Activated CD8-positive, alpha-beta memory T cell treated with anti-CD3 and anti-CD28 coated beads, Interleukin-2, amount 50 U/mL, for 4 hours (primary cell): ENCODE results near the gene IRX2.

Experiments used
- DNase-seq: peaks from one replicate; pipeline ENCODE4 v3.0.0-alpha.2; 2020

Gene IRX2

DNA sequence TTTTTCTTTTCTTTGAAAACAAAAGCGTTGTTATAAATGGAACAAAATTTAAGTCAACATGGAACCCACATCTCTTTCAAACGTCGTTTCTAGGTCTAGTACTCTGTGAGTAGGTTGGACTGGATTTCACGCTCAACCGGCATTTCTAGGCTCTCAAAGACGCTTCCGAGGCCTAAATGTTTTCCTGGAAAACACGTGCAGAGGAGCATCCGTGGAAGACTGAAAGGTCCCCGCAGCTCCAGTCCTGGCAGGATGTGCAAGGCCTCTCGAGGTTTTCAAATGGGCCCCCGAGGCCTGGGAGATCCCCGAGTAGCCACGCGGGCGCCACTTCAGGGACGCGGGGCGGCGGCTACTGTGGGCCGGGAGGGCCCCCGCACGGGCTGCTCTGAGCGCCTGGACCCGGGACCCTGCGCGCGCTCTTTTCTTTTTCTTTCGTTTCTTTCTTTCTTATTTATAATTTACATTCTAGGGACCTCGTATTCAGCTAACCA lies 4.2 kb upstream of the IRX2 start:
- DNase-seq = no peak

DNA sequence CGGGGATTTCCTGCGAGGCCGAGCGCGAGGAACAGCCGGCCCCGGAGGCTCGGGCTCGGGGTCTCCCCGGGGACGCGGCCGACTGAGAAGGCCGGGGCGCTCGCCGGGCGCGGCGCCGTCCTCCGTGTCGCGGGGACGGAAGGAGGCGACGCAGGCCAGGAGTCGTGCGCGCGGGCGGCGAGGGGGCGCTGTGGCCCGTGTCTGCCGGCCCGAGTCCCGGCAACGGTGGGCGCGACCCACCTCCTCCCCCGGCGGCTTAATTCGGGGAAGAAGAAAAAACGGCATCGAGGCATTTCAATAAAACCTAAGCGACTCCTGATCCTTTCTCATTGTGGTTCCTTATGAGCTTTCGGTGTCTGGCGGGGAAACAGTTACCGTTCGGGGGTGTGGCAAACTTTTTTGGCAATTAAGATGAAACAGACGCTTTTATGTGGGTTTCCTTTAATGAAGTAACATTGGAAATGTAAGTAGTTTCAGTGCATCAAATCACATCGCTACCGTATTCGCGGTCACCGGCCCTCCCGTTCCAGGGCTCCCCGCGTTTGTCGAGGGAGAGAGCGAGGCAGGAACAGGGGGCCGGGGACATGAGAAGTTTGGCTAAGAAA lies 3.7 kb upstream of the IRX2 start:
- no peak for DNase-seq

DNA sequence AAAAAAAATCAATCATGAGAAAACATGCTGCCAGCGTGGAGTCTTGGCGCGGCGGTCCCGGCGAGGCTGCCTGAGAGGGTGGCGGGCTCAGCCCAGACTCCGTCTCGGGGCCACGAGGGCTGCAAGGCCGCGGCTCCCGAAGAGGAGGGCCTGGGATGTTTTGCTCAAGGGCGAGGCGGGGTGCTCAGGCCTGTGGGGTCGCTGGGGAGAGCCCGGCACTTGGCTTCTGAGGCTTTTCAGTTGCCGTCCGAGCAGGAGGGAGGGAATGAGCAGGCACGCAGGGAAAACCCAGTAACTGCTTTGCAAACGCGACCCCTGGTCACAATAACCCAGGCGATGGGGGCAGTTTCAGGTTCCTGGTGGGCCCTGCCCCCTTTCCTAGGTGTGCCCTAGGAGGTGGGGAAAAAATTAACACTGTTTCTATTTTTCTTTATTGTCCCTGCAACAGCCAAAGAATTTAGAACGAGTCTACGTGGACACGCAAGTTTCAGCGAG lies 3.2 kb upstream of the IRX2 start:
- no peak for DNase-seq

DNA sequence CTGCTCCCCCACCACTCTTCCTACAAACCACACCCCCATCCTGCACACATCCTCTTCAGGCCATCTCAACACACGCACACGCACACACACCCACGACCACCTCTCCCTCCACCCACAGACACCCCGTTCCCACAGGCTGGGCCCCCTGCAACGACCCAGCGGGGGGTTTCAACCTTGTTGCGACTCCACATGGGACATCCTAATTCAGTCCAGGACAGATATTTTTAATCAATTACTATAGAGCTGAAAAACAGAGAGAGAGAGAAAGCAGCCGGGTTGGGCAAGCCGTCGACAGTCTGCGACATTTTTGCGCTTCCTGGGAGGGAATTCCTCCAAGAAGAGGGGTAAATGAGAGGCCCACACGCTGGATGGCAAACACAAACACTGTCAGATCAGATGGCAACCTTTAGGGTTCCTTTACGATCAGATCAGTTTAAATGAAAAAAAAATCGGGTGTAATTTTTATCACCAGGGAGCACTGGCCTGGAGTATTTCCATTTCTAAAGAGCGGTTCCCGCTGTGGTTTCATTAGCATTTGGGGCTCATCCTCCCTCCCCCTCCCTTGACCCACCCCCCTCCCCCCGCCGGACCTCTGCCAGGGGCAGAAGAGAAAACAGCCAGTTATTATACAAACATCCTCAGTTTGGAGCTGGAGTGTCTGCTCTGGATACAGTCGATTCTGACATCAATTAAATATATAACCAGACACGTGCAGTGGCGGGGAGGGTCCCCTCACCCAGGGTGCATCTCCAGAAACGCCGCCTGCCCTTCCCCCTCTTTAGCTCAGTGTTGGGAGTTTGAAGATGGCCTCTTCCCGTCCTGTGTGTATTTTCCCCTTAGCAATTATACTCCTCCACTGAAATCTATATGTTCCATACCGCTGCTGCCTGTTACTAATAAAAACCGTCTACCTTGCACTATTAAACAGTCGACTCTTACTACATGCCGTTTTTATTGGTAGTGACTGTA lies 2.3 kb upstream of the IRX2 start:
- DNase-seq = no peak

DNA sequence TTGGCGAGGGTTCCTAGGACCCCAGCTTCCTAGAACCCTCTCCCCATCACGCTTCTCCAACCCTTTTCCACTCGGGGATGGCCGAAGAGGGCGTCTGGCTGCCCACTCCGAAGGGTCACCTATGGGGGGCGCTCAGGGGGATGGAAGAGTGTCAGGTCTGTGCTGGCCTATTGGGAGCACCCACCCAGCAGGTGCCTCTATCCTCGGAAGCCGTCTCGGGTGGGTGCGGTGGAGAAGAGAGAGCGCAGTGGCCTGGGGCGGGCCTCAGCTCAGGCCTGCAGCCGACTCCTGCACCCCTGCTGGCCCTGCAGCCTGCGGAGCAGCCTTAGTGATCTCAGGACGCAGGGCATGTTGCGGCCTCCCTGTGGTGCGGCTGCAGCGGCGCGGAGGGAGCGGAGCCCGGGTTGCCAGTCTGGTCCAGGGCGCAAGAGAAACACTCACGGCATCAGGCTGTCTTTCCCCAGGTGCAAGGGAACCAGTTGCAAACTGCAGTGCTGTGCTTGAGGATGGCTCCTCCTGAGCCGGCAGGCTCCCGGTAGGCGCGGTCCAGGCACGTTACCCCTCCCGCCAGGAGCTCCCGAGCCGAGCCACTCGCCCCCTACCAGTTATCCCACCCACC lies 1.5 kb upstream of the IRX2 start:
- DNase-seq = no peak

DNA sequence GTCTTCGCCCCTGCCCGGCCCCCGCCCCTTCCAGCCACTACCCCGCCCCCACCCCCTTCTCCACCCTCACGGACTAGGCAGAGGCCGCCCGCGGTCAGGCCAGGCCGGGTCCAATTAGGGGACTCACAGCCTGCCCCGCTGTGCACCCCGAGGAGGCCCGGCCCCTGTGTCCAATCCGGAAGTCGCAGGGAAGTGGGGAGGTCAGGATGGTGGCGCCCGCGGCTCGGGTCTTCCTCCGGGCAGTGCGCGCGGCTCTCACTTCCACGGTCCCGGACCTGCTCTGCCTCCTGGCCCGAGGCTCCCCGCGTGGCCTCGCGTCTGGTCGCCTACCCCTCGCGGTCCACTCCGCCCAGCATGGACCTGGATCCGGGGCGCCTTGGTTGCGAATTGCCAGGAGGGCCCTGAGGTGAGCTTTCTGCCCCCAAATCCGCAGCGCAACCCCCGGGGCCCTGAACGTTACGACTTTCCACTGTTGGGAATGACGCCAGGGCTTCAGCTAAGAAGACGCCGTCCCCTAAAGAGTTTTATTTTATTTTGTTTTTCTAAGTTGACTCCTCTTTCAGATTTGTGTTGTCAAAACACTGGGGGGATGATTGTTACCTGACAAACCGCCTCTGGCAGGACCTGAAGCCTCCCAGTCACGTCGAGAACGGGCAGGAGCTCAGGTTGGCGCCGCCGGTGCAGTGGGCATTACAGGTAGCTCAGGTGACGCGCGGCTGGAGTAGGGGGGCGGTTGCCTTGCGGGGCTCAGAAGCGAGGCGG lies 763 bp upstream of the IRX2 start:
- no peak for DNase-seq

DNA sequence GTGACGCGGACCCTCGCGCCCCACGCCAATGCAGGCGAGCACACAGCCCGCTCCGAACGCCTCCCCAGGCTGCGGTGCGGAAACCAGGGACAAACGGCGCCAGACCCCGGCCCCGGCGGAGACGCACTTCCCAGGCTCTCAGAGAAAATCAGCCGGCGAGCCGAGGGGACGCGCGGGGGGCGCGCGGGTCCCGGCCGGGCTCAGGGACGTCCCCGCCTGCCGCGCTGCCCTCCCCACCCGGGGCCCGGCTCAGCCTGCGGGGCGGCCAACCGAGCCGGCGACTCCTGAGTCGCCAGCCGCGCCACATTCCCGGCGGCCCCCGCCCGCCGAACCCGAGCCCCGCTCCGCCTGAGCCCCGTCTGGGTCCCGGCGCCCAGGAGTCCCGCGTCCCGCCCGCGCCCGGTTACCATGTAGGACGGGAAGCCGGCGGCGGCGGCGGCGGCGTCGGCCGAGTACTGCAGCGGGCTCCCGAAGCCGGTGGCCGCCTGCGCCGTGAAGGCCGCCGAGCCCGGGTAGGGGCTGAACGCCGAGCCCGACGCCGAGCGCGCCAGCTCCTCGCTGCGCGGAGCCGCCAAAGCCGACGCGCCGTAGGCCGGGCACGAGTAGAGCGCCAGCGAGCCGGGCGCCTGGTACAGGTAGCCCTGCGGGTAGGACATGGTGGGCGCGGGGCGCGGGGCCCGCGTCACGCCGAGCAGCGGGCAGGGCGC lies 566 bp downstream of the IRX2 start:
- no peak for DNase-seq

DNA sequence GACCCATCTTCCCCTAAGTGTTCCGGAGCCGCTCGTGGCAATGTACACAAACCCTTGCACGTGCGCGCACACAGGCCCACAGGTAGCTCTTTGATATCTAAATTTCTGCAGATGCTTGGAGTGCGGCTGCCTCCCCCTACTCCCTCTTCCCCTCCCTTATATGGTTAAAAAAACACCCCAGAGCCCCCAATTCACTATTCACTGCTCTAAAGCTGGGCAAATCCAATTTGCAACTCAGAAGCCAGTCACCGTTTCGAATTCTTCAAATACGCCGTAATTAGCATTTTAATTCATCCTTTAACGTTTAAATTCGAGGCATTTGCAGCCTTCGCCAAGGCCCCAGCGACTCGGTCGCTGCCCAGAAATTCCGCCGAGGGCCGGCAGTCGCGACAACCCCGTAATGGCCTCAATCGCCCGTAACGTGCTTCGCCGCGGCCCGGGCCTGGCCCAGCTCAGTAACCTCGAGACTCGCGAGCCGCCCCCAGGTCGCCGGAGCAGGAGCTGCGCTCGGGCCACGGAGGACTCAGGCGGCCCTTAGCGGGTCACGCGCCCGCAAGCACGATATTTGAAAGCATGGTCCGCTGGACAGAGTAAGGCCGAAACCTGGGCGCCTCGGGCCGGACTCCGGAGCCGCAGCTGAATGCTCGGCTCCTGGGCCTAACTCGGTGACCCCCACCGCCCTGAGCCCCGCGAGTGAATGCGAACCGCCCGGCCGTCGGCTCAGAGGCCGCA lies 1.3 kb downstream of the IRX2 start:
- no peak for DNase-seq

DNA sequence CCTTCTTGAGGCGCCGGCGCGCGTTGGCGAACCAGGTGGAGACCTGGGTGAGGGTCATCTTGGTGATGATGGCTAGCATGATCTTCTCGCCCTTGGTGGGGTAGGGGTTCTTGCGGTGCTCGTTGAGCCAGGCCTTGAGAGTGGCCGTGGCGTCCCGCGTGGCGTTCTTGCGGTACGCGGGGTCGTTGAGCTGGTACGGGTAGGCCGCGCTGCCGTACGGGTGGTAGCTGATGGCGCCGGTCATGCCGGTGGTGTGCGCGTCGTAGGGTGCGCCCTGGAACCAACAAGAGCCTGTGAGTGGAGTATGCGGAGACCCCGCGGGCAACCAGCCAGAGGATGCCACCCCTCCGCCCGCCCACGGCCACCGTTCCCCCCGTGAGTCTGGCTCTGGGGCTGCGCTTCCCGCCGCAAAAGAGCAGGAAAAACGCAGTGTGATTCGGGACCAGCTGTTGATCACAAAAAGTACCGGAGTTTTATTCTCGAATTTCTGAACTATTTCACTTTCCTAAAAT lies 1.9 kb downstream of the IRX2 start:
- DNase-seq = no peak

DNA sequence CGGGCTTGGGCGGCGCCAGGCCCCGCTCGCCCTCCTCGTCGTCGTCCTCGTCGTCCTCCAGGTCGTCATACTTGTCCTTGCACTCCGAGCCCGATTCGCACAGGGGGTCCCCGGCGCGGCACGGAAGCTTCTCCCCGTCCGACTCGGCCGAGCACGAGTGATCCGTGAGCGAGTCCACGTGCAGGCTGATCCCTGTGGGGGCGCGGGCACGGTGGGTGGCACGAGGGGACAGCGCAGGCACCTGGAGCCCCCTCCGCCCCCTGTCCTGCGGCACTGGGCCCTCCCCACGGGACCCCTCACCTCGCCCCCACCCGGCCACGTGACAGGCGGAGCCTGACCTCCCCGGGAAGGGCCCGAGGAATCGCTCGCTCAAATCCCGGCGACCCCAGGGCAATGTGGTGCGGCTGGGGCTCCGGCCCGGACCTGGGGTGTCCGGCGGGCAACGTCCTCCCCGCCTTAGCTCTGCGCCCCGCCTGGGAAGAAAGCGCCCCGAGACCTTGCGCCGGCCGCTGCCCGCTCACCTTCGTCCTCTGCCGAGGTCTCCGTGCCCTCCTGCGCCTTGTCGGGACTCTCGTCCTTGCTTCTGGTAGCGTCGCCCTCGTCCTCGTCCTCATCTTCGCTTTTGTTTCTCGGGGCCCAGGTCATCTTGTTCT lies 2.5 kb downstream of the IRX2 start:
- no peak for DNase-seq

DNA sequence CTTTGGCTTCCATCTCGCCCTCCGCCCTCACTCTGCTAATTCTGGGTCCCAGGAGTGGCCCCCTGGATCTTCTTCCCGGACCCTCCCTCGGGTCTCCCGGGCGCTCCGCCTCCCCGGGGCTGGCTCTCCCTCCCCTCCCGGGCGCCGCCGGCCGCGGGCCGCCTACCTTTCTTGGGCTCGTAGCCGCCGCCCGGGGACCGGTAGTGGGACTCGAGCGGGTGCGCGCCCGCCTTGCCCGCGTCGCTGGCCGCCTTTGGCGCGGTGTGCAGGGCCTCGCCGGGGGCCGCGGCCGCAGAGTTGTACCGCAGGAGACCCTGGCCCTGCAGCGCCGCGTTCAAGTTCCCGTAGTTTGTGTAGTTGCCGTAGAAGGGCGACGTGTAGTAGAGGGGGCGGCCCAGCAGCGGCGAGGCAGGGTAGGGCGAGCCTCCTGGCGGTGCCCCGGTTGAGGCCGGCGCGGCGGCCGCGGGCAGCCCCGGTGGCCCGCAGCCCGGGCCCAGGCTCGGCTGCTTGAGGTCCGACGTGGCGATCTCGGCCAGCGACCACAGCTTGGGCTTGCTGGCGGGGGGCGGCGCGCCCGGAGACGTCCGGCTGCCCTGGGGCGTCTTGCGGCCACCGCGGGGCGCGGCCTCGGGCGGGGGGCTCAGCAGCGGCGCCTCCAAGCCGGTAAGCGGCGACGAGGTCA lies 3.2 kb downstream of the IRX2 start:
- no peak for DNase-seq

DNA sequence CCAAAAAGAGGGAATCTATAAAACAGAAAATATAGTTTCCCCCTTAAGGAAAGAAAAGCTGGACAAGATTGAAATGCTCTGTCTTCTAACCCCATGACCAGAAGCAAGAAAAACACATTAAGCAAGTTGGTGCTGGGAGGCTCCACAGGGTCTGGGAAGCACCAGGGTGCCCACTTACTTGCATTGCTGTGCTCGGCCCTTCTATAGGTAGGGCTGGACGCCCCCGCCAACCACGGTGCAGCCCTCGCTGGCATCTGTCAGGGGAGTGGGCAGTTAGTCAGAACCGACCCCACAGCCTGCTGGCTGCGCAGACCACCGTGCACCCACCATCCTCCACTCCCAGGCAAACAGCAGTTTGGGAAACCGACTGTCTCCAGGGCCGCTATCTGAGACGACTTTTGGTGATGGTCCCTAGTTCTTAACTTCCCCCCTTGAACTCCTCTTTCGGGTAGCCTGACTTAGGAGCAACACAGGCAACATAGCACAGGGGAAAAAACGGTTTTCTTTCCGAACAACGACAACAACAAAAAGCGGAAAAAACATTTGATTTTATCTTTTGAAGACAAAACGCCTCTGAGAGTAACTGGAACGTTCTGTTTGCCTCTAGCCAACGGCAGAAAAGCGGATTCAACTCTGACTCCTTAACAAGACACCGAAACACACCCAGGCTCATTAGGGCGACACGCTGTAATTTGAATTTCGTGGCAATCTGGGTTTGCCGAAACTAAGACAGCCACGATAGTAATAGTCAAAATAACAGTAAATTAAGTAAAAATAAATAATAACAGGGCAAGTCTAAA lies 3.9 kb downstream of the IRX2 start:
- no peak for DNase-seq

DNA sequence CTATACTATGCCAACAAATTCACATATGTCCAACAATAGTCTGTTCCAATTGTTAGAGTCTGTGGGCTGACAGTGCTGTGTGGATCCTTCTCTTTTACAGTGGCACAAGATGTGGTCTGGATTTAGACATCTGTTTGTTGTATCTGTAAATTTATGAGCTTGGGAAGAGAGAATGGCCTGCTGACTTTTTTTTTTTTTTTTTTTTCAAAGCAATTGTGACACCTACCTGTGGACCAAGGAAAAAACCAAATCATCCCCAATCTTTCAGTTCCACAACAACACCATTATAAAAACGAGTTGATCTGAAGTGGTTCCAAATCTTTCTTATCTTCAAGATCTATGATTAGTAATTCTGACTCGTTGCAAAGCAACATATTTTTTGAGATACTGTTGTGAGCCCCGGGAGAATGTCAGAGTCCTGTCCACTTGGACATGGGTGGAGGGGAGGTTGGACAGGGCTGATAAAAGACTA lies 4.9 kb downstream of the IRX2 start:
- no peak for DNase-seq

DNA sequence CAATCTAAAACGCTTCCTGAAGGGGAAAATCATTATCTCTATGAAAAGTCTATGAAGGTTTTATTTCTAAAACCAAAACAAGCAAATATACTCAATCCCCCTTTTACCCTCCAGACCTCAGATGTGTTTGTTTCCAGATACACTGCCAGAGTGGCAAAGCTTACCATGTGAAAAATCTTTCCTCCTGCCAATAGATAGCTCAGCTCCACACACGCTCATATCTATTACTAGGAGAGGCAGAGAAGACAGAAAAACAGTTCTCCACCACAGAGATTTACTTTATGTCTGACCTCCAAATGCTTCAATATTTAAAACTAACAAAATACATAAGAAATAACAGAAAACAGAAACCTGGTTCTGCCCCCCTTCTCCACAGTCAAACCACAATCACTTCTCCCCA lies 7.0 kb downstream of the IRX2 start:
- no peak for DNase-seq

DNA sequence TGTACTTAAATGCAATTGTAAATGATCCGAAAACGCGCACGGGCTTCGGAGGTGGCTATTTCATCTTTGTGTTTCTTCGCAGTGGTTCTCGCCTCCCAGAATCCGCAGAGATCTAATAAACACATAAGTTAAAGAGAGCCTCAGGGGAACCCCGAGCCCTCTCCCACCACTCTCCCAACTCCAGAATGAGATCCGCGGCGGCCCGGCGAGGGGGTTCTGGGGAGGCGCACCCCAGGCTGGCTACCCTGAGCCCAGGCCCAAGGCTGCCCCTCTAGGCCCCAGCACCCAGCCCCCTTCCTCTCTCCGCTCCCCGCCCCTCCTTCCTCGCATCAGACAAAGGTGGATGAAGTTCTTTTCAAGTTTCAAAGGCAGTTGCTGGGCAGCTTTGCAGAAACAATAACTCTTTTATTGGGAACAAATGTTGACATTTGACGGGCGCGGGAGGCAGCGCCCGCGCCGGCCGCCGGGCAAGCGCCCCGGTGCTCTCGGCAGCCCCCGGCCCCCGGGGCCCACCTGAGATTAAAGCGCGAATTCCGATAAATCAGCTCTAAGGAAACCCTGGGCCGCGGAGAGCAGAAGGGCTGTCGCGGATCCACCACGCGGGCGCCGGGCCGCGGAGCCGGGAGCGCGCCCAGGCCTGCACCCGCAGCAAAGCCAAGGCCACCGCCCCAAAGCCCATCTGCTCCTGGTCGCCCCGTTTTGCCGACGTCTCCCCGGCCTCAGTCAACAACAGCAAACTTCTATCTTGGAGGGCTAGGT lies 8.4 kb downstream of the IRX2 start:
- no peak for DNase-seq

DNA sequence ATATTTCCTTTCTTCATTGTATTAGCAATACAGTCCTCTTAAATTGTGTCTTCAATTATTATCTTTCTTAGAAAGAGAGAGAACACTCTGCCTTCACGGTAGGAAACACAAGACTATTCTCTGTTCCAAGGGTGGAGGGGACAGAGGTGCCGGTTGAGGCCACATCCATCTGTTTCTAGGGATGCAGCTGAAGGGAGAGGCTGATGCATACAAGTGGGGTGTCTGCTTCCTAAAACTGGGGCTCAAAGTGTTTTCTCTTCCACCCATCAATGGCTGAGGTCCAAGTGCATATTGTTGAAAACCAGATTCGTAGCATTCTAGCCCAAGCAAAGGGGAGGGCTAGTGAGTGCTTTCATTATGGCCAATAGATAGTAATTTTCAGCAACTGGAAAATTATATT lies 9.5 kb downstream of the IRX2 start:
- DNase-seq = no peak

DNA sequence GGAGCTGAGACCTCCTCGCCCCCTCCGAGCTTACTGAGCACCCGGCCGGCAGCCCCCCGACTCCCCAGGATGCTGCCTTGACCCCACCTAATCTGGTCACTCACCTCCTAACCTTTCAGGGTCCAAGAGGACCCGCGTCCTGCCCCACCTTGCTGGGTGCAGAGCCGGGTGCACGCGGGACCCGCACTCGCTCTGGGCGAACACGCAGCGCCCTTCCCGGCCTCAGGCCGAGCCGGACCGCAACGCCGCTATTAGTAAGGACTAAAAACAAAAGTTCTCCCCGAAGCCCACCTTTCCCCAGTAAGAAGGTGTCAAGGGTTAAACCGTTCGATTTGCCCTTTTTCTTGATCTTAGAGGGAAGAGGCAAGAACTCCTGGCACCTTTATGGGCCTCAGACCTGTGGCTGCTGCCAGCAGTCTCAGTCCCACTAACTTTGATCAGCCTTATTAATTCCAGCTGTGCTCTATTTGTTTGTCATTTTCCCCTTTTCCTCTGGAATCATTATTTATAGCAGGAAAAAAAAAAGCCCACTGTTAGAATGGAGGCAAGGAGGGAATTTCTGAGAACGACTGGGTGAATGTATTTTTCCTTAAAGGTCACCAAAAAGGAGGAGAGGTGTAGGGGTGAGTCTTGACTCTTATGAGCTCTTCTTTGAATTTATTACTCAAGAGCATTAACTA lies 10.5 kb downstream of the IRX2 start:
- DNase-seq = no peak
